Lung (tissue), 12 donors: Measurements from ENCODE around the gene AHRR. TPM values are rescaled to one million over a fixed set of nuclear protein-coding genes. Genes with fewer than 3 reads are reported as not detected.
"Not testable (repeated sequence)": the region's sequence is repeated elsewhere in the genome, so short reads cannot be mapped to it uniquely, and the experiment has no call there.

Experiments used
- ATAC-seq: fragments of 200-7000 bp; cut with Tn5 transposase; one replicate; pipeline ENCODE4 v1.9.1; 2020; ENCODE audit warnings: moderate number of reproducible peaks; ENCODE audit not compliant: insufficient read depth, low FRiP score
- DNase-seq, 3 donors: peaks; one replicate each; pipeline ENCODE4 v3.0.0-alpha.2; 2013 to 2017
- H3K27ac ChIP-seq, 2 donors: one replicate each; pipeline ENCODE4 v1.5.1; 2013; ENCODE audit warnings: mild to moderate bottlenecking in 2 of 2, moderate library complexity in 2 of 2, control low read depth in 1 of 2, inconsistent platforms in 1 of 2, low read depth in 1 of 2, low read length in 1 of 2
- H3K27me3 ChIP-seq, 3 donors: one replicate each; pipeline ENCODE4 v1.5.1; 2013; ENCODE audit warnings: low read length in 2 of 3; ENCODE audit not compliant: control insufficient read depth in 3 of 3, insufficient read depth in 3 of 3
- H3K36me3 ChIP-seq, 4 donors: one replicate each; pipeline ENCODE4 v1.5.1; 2013; ENCODE audit warnings: low read length in 4 of 4, mild to moderate bottlenecking in 1 of 4, moderate library complexity in 1 of 4; ENCODE audit not compliant: control insufficient read depth in 4 of 4, insufficient read depth in 4 of 4
- H3K4me1 ChIP-seq, 5 donors: one replicate each; pipeline ENCODE4 v1.5.1; 2013; ENCODE audit warnings: low read length in 5 of 5, mild to moderate bottlenecking in 2 of 5, moderate library complexity in 1 of 5; ENCODE audit not compliant: control insufficient read depth in 5 of 5, insufficient read depth in 5 of 5
- H3K4me3 ChIP-seq: one replicate; pipeline ENCODE4 v1.5.1; 2013; ENCODE audit warnings: mild to moderate bottlenecking, control low read depth, moderate library complexity
- H3K9ac ChIP-seq, 2 donors: one replicate each; pipeline ENCODE4 v1.5.1; 2013; ENCODE audit warnings: low read length in 2 of 2, control low read depth in 1 of 2; ENCODE audit not compliant: insufficient read depth in 1 of 2
- H3K9me3 ChIP-seq, 4 donors: one replicate each; pipeline ENCODE4 v1.5.1; 2013; ENCODE audit warnings: low read length in 3 of 4, mild to moderate bottlenecking in 1 of 4, moderate library complexity in 1 of 4; ENCODE audit not compliant: control insufficient read depth in 4 of 4, insufficient read depth in 3 of 4
- WGBS, 2 donors: extraction: QIAGEN DNeasy Blood & Tissue Kit; methylation state at CpG; one replicate each; pipeline ENCODE4 v1.1.7; 2013; 5-methylcytosine and 5-hydroxymethylcytosine counted together
- polyA plus RNA-seq, 2 donors: library from polyadenylated mRNA; stranded (reverse); fragments of 200-250 nt; gene quantifications; one replicate each; pipeline ENCODE4 v1.2.1, GENCODE V29; 2013
- total RNA-seq, 2 donors: library from RNA; depleted of rRNA in 1 of 2; stranded (reverse); fragments of >200 nt in 1 of 2; gene quantifications; one replicate each; pipeline ENCODE4 v1.2.1, GENCODE V29; 2014 to 2021
- TF ChIP-seq, protein P1 (sequence below): IDR thresholded peaks from 2 replicates; pipeline ENCODE4 v1.5.1; 2012; ENCODE audit warnings: mild to moderate bottlenecking; ENCODE audit errors: control extremely low read depth, extremely low read depth
- donor health status: control.
- donor health status: control.
- donor health status: Bipolar disorder and iron deficiency.
- donor health status: healthy.
- donor health status: DM: yes; HTN: yes; CAD: no.

Gene AHRR
- total and polyA plus RNA-seq, 4 donors = 0.63 to 8.8 (median 2.8) TPM

DNA sequence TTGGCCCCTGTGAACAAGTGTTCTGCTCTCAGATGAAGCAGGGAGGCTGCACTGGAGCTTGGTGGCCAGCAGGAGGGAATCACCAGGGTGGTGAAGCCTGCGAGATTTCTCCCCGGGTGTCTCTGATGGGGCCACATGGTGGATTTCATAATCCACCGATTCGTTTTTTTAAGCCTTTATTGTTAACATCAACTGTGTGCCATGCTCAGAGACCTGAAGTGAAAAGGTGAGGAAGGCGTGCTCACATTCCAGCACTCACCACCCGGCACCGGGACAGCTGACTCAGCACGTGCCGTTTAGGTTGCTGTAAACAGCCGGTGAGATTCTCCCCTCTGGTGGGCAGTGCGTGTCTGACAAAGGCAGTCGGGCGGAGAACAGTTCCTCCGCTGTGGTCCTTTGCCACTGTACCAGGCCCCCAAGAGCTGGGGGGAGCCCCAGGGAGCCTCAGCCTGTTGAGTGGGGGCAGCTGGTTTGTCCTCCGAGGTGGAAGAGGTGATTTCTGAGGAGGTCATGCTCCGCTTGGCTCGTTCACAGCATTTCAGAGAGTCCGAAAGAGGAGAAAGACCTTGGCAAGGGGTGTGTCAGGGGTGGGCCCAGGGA, 12.7 kb upstream of the AHRR start:
- peaks cover 0 to 37% (median 6%) of the 10 kb centered on the region in 4 donors for H3K36me3 ChIP-seq
- H3K9ac ChIP-seq = no peak overlapping the region
- ATAC-seq (no peak), DNase-seq (no peak)
- H3K9me3 ChIP-seq = no peaks in the 10 kb centered on the region
- 79 to 80% methylated on average over 18 of the region's 18 CpGs for WGBS, 2 donors
- H3K27me3 ChIP-seq = no peaks in the 10 kb centered on the region
- H3K4me3 ChIP-seq = no peak overlapping the region
- TF ChIP-seq, protein P1, sequence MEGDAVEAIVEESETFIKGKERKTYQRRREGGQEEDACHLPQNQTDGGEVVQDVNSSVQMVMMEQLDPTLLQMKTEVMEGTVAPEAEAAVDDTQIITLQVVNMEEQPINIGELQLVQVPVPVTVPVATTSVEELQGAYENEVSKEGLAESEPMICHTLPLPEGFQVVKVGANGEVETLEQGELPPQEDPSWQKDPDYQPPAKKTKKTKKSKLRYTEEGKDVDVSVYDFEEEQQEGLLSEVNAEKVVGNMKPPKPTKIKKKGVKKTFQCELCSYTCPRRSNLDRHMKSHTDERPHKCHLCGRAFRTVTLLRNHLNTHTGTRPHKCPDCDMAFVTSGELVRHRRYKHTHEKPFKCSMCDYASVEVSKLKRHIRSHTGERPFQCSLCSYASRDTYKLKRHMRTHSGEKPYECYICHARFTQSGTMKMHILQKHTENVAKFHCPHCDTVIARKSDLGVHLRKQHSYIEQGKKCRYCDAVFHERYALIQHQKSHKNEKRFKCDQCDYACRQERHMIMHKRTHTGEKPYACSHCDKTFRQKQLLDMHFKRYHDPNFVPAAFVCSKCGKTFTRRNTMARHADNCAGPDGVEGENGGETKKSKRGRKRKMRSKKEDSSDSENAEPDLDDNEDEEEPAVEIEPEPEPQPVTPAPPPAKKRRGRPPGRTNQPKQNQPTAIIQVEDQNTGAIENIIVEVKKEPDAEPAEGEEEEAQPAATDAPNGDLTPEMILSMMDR = no peak
- no peak overlapping the region for H3K27ac ChIP-seq
- peaks cover 0 to 6% (median 0%) of the 10 kb centered on the region in 5 donors for H3K4me1 ChIP-seq

DNA sequence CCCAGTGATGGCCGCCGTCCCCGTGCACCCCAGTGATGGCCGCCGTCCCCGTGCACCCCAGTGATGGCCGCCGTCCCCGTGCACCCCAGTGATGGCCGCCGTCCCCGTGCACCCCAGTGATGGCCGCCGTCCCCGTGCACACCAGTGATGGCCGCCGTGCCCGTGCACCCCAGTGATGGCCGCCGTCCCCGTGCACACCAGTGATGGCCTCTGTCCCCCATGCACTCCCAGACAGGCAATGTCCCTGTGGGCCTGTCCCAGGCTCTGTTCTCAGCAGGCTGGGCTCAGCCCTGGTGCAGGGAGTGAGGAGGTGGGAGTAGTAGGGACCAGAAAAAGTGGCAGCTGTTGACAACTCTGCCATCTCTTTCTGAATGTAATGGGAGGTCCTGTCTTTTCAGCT, 11.7 kb upstream of the AHRR start:
- not testable (repeated sequence) for ATAC-seq, H3K27me3 ChIP-seq, H3K4me1 ChIP-seq, H3K9me3 ChIP-seq, H3K27ac ChIP-seq, DNase-seq, H3K4me3 ChIP-seq, H3K9ac ChIP-seq
- H3K36me3 ChIP-seq = peaks cover 0 to 40% (median 12%) of the 10 kb centered on the region in 4 donors
- 98 to 99% methylated on average over 12 to 15 of the region's 21 CpGs for WGBS, 2 donors

- WGBS, 2 donors = 87 to 92% methylated on average over 9 of the region's 9 CpGs
- Histone ChIP-seq H3K27ac (no peak overlapping the region), H3K4me1 (peaks cover 0 to 6% (median 0%) of the 10 kb centered on the region in 5 donors), H3K27me3 (no peaks in the 10 kb centered on the region), H3K9ac (no peak overlapping the region), H3K9me3 (no peaks in the 10 kb centered on the region), H3K36me3 (peaks cover 0 to 41% (median 13%) of the 10 kb centered on the region in 4 donors), H3K4me3 (no peak overlapping the region)
- ATAC-seq (no peak), DNase-seq (no peak)
- TF ChIP-seq, protein P1 = no peak
These were observed 11.0 kb upstream of the AHRR start for GRCh38 chr5:310516-310915.

DNA sequence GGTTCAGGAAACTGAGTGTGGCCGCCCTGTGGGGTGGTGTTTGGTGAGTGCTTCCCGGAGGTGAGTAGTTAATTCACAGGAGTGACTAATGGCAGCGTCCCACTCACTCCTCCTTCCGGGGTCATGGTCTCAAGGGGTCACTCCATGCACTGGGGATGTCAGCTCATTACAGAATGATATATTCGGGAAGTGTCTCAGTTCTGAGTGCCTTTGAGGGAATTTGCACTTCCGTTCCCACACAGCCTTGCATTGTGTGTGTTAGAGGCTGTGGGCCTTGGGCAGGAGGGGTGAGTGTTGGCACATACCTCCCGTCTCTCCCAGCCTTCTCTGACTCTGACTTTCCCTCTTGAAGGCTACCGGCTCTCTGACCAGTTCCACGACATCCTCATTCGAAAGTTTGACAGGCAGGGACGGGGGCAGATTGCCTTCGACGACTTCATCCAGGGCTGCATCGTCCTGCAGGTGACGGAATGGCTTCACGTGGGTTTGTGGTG, 10.5 kb upstream of the AHRR start:
- 79 to 81% methylated on average over 16 of the region's 16 CpGs for WGBS, 2 donors
- no peak for DNase-seq
- Histone ChIP-seq H3K9ac (no peak overlapping the region), H3K27ac (no peak overlapping the region), H3K4me3 (no peak overlapping the region), H3K9me3 (no peaks in the 10 kb centered on the region), H3K4me1 (peaks cover 0 to 6% (median 0%) of the 10 kb centered on the region in 5 donors), H3K27me3 (no peaks in the 10 kb centered on the region), H3K36me3 (peaks cover 3 to 44% (median 13%) of the 10 kb centered on the region in 4 donors)
- ATAC-seq = no peak
- TF ChIP-seq, protein P1 = no peak
